ENCODE data around the gene FER1L5. TPM values are rescaled to one million over a fixed set of nuclear protein-coding genes. Genes with fewer than 3 reads are reported as not detected.

Gene FER1L5
- total and polyA plus RNA-seq, 2 experiments from 2014 or later, result 0.18 to 0.76 TPM

GRCh38 chr2:96594691-96595152, 47.8 kb upstream of the FER1L5 start (continued):
- TF ChIP-seq ZNF462 (CRISPR knock-in tag; IDR thresholded peaks at IDR 0.05), result no peak
- no peak for TF ChIP-seq CREB1 (CRISPR knock-in tag; IDR thresholded peaks at IDR 0.05; ENCODE audit: low read depth)

GRCh38 chr2:96596596-96596995, 46.0 kb upstream of the FER1L5 start:
- no peaks in the 10 kb centered on the region for H3K9me3 Mint-ChIP-seq
- H3K36me3 Mint-ChIP-seq (ENCODE audit: low read depth), result peaks cover 60% of the 10 kb centered on the region
- H3K36me3 ChIP-seq (ENCODE audit: insufficient read depth), result 0 out of 2 replicates have a peak, but pooled peaks cover 23% of the 10 kb centered on the region
- TF ChIP-seq JUNB (IDR thresholded peaks at IDR 0.05; ENCODE audit: unreplicated experiment), result no peak
- TF ChIP-seq CTCF (conservative IDR thresholded peaks at IDR 0.05; ENCODE audit: low read depth in 2 of 2), result no peak
- no peak for TF ChIP-seq ZNF331 (CRISPR knock-in tag; IDR thresholded peaks at IDR 0.05; ENCODE audit: low read depth)
- no peak for TF ChIP-seq NANOG (IDR thresholded peaks at IDR 0.05; ENCODE audit: borderline replicate concordance)
- no peak for TF ChIP-seq POLR2AphosphoS5 (IDR thresholded peaks at IDR 0.05; ENCODE audit: low read depth)
- no peak for TF ChIP-seq EZH2phosphoT487 (IDR thresholded peaks at IDR 0.05; ENCODE audit: unreplicated experiment)
- TF ChIP-seq REST (IDR thresholded peaks at IDR 0.05; ENCODE audit: unreplicated experiment), result no peak
- no peak for TF ChIP-seq ETS1 (IDR thresholded peaks at IDR 0.05)
- TF ChIP-seq EZH2 (IDR thresholded peaks at IDR 0.05; ENCODE audit: low read depth, unreplicated experiment), result no peak
- TF ChIP-seq CREB1 (CRISPR knock-in tag; IDR thresholded peaks at IDR 0.05; ENCODE audit: low read depth), result no peak
- no peak for TF ChIP-seq ZNF114 (CRISPR knock-in tag; IDR thresholded peaks at IDR 0.05)

More at GRCh38 chr2:96596596-96596995, 46.0 kb upstream of the FER1L5 start:
- DNase-seq (ENCODE audit: low spot score), result no peak
- Histone ChIP-seq H4K20me1 (replicated peaks; ENCODE audit: insufficient read depth) (no peaks in the 10 kb centered on the region; the same call in 1 of the 2 replicates), H2AFZ (no peak overlapping the region), H3K4me3 (no peak overlapping the region), H3K27me3 (ENCODE audit: insufficient read depth) (no peaks in the 10 kb centered on the region), H3K9me2 (ENCODE audit: insufficient read depth) (no peaks in the 10 kb centered on the region), H3F3A (replicated peaks; ENCODE audit: low read depth) (no peaks in the 10 kb centered on the region), H3K27ac (ENCODE audit: low read depth) (no peak overlapping the region), H3K4me2 (no peak overlapping the region), H3K79me2 (replicated peaks; ENCODE audit: insufficient read depth) (no peaks in the 10 kb centered on the region), H3K4me1 (ENCODE audit: insufficient read depth) (no peaks in the 10 kb centered on the region)
- Mint-ChIP-seq H3K4me1 (no peaks in the 10 kb centered on the region), H3K4me3 (no peak overlapping the region), H3K27ac (no peak overlapping the region), H3K27me3 (ENCODE audit: insufficient read depth, low read depth, poor library complexity) (no peaks in the 10 kb centered on the region)
- ATAC-seq, result no peak
